WERI-Rb-1 (cell line): Measurements from ENCODE around the gene PTPRN2.
"Not testable (repeated sequence)": the region's sequence is repeated elsewhere in the genome, so short reads cannot be mapped to it uniquely, and the experiment has no call there.

Experiments
- DNase-seq: peaks from one replicate; pipeline ENCODE4 v3.0.0-alpha.2; 2020
- H3K27ac ChIP-seq: fragments of 250-450 bp; sonication (Bioruptor Pico); 2 replicates; pipeline ENCODE4 v1.5.1; 2020; ENCODE audit warnings: mild to moderate bottlenecking, moderate library complexity
- H3K27me3 ChIP-seq: fragments of 250-450 bp; sonication (Bioruptor Pico); 2 replicates; pipeline ENCODE4 v1.5.1; 2021; ENCODE audit warnings: mild to moderate bottlenecking, low read depth, moderate library complexity; ENCODE audit not compliant: insufficient read depth, severe bottlenecking
- H3K36me3 ChIP-seq: fragments of 250-450 bp; sonication (Bioruptor Pico); 2 replicates; pipeline ENCODE4 v1.5.1; 2020; ENCODE audit warnings: mild to moderate bottlenecking, moderate library complexity
- H3K4me3 ChIP-seq: 2 replicates; pipeline ENCODE4 v1.5.1; 2011; ENCODE audit warnings: low read depth, mild to moderate bottlenecking, control low read depth, low read length
- H3K9me3 ChIP-seq: fragments of 250-450 bp; sonication (Bioruptor Pico); 2 replicates; pipeline ENCODE4 v1.5.1; 2021; ENCODE audit warnings: mild to moderate bottlenecking, moderate library complexity; ENCODE audit not compliant: severe bottlenecking
- CTCF ChIP-seq: IDR thresholded peaks from 2 replicates; pipeline ENCODE4 v1.5.1; 2011; ENCODE audit warnings: low read depth, mild to moderate bottlenecking, control low read depth, inconsistent platforms, low read length

Gene PTPRN2

GRCh38 chr7:158301207-158301606 is 286.4 kb downstream of the PTPRN2 start:
- H3K4me3 ChIP-seq, result no peak overlapping the region
- H3K36me3 ChIP-seq, result no peaks in the 10 kb centered on the region
- H3K9me3 ChIP-seq, result no peaks in the 10 kb centered on the region
- DNase-seq, result no peak
- TF ChIP-seq CTCF, result no peak
- no peak overlapping the region for H3K27ac ChIP-seq
- no peaks in the 10 kb centered on the region for H3K27me3 ChIP-seq

- no peak for TF ChIP-seq CTCF
- Histone ChIP-seq H3K27ac (no peak overlapping the region), H3K4me3 (no peak overlapping the region), H3K9me3 (no peaks in the 10 kb centered on the region), H3K27me3 (no peaks in the 10 kb centered on the region), H3K36me3 (no peaks in the 10 kb centered on the region)
- DNase-seq, result no peak
Measured at GRCh38 chr7:158300427-158300826, 287.2 kb downstream of the PTPRN2 start.

- TF ChIP-seq CTCF, result no peak
- Histone ChIP-seq H3K9me3 (no peaks in the 10 kb centered on the region), H3K4me3 (no peak overlapping the region), H3K36me3 (no peaks in the 10 kb centered on the region), H3K27me3 (no peaks in the 10 kb centered on the region), H3K27ac (no peak overlapping the region)
- no peak for DNase-seq
Measured at GRCh38 chr7:158299607-158300006, 288.0 kb downstream of the PTPRN2 start.

- DNase-seq, result no peak
- H3K9me3 ChIP-seq, result no peaks in the 10 kb centered on the region
Measured at GRCh38 chr7:158296798-158297104, 290.9 kb downstream of the PTPRN2 start.

GRCh38 chr7:158295966-158296797 is 291.4 kb downstream of the PTPRN2 start:
- Histone ChIP-seq H3K4me3 (no peak overlapping the region), H3K27me3 (no peaks in the 10 kb centered on the region), H3K36me3 (no peaks in the 10 kb centered on the region), H3K9me3 (no peaks in the 10 kb centered on the region), H3K27ac (no peak overlapping the region)
- no peak for TF ChIP-seq CTCF
- DNase-seq, result no peak

More at GRCh38 chr7:158296798-158297104, 290.9 kb downstream of the PTPRN2 start:
- Histone ChIP-seq H3K27me3 (no peaks in the 10 kb centered on the region), H3K27ac (no peak overlapping the region), H3K4me3 (no peak overlapping the region), H3K36me3 (no peaks in the 10 kb centered on the region)
- no peak for TF ChIP-seq CTCF

- not testable (repeated sequence) for H3K27me3 ChIP-seq, H3K4me3 ChIP-seq, DNase-seq, H3K9me3 ChIP-seq, H3K36me3 ChIP-seq, H3K27ac ChIP-seq
Measured at GRCh38 chr7:158294468-158295215, 293.0 kb downstream of the PTPRN2 start.
